Measurements from ENCODE around the gene MEF2B. TPM values are rescaled to one million over a fixed set of nuclear protein-coding genes. Genes with fewer than 3 reads are reported as not detected.
"Not testable (repeated sequence)": the region's sequence is repeated elsewhere in the genome, so short reads cannot be mapped to it uniquely, and the experiment has no call there.

MEF2B gene
- total RNA-seq, 1 donor from 2014 or later = not detected

DNA sequence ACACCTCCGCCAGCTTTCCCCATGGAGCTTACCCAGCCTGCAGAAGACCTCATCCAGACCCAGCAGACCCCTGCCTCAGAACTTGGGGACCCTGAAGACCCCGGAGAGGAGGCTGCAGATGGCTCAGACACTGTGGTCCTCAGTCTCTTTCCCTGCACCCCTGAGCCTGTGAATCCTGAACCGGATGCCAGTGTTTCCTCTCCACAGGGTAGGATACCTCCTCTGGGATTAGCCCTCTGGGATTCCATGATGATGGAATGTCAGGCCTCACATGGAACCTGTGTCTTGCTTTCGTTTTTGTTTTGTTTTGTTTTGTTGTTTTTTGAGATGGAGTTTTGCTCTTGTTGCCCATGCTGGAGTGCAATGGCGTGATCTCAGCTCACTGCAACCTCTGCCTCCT lies 23.9 kb upstream of the MEF2B start:
- no peak for DNase-seq (ENCODE audit: extremely low read depth, low read depth, low spot score)

DNA sequence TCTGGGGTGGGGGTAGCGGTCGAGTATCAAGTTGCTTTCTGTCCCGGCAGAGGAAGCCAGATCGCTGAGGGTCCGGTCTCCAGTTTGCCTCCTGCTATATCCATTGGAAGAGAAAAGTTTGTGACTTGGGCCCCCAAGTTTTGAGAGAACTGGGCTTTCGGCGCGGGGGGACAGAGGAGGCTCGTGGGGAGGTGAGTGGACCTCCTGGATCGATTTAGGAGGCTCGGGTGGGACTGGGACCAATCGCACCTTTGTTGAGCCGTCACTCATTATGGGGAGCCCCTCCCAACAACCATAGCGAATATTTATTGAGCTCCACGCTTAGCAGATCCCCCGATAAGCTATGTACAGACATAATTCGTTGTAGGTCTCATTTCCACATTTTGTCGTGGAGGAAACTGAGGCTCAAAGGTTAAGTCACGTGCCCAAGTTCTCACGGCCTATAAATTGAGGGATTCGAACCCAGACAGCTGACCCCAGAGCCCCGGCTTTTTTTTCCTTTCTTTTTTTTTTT lies 22.9 kb upstream of the MEF2B start:
- DNase-seq (ENCODE audit: extremely low read depth, low read depth, low spot score) = no peak

DNA sequence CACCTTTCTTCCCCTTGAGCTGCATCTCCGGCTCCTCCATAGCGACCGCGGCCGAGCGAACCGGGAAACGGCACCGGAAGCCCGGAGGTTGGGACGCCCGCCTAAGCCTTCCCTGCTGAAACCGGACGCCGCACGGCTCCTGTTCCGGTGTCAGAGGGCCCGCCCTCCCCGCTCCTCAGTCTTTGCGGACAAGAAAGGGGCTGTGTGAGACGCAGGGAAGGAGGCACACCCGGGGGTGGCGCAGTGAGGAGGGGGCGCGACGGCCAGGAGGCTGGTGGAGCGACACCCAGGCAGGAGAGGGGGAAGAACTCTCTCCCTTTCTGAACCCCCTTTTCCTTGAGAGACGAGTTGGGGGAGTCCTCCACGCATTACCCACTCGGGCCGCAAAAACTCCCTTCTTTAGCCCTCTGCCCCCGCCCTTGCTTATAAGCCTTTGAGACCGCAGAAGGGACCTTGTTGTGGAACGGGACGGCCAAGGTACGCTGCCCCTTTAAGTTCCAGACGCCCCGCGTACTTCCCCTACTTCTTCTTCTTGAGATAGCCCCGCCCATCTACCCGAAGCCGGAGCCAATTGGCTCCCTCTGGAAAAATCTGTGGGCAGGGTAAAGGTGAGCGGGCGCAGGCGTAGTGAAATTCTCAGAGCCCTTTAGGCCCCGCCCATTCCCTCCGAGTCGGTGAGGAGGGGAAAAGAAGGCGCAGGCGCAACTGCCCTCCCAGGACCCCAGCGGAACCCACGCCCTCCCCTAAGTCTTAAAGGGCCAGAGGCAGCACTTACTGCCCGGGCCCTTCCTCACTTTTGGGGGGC lies 22.2 kb upstream of the MEF2B start, which contains the start of the genes BORCS8 and RFXANK:
Gene BORCS8 (minus strand): TSS at position 75 of the 805 bp plus-strand sequence. CDS start 35 bp downstream, at position 40.
Gene RFXANK (plus strand): TSS at position 181 of the 805 bp plus-strand sequence. CDS start 1,689 bp downstream, outside the sequence.
- DNase-seq (ENCODE audit: extremely low read depth, low read depth, low spot score) = peak; percentile 94

DNA sequence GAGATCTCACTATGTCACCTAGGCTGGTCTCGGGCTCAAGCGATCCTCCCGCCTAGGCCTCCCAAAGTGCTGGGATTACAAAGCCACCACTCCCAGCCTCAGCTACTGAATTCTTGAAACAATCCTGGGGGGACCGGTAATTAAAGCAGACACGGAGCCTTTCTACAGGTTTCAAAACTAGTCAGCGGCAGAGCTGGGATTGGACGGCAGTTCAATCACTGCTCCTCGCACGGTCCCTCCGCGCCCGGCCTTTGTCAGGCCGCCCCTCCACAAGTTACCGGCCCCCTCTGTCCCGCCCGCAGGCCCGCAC lies 21.7 kb upstream of the MEF2B start:
- DNase-seq (ENCODE audit: extremely low read depth, low read depth, low spot score) = no peak

DNA sequence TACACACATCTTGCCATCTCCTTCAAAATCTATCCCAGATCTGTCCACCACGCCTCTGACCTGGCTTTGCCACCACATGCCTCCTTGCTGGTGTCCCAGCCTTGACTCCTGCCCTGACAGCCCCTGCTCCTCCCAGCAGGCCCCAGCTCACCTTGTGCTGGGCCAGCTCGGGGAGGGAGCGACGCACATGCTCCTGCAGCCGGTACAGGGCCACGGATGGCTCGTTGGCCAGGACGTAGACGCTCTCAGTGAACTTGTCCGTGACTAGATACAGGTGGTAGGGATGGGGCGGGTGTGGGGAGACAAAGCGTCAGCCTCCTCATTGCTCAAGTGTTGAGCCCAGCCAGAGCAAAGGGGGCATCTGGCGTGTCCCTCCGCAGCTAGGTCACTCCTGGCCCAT lies 16.7 kb upstream of the MEF2B start:
- no peak for DNase-seq (ENCODE audit: extremely low read depth, low read depth, low spot score)

DNA sequence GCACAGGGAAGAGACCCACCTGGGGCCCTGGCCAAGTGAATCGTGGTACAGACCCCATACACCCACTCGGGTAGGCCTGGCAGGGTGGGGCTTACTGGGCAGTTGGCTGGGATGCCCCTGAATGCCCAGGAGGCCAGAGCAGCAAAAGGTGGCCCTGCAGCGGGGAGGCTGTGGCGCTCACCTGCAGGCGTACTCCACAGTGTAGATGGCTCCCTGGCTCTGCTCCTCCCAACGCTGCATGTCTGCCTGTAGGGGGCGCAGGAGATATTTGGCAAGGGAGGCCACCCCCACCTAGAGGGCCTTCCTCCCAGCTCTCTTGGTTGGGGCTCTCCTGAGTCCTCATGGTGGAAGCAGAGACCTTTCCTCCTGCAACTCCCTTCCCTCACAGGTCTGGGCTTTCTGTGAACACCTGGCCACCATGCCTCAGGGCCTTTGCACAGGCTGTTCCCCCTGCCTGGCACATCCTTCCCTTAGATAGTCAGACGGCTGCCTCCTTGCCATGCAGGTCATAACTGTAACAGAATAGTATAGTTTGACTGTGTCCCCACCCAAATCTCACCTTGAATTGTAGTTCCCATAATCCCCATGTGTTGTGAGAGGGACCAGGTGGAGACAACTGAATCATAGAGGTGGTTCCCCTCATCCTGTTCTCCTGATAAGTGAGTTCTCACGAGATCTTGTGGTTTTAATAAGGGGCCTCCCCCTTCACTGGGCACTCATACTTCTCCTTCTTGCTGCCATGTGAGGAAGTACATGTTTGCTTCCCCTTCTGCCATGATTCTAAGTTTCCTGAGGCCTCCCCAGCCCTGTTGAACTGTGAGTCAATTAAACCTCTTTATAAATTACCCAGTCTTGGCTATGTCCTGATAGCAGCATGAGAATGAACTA lies 16.0 kb upstream of the MEF2B start:
- no peak for DNase-seq (ENCODE audit: extremely low read depth, low read depth, low spot score)

DNA sequence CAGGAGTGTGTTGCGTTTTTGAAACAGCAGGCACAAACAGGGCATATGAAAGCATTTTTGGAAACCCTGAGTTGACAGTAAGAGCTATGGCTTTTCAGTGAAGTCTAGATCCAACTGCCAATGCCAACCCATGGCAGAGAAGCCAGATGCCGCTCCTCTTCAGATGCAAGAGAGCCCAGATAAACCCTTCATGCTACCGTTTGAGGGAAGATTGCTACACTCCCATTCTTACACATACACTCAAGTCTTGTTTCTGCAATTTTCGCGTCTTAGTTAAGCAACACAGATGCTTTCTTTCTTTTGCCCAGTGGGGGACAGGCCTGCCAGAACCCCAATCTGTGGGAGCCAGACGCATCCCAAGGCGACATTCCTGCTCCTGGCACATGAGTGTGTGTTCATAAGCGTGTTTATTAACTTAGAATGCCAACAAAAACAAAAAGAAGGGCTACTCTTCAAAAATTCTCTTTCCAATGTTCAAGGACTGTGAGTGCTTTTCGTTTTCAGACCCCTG lies 11.5 kb upstream of the MEF2B start:
- no peak for DNase-seq (ENCODE audit: extremely low read depth, low read depth, low spot score)

DNA sequence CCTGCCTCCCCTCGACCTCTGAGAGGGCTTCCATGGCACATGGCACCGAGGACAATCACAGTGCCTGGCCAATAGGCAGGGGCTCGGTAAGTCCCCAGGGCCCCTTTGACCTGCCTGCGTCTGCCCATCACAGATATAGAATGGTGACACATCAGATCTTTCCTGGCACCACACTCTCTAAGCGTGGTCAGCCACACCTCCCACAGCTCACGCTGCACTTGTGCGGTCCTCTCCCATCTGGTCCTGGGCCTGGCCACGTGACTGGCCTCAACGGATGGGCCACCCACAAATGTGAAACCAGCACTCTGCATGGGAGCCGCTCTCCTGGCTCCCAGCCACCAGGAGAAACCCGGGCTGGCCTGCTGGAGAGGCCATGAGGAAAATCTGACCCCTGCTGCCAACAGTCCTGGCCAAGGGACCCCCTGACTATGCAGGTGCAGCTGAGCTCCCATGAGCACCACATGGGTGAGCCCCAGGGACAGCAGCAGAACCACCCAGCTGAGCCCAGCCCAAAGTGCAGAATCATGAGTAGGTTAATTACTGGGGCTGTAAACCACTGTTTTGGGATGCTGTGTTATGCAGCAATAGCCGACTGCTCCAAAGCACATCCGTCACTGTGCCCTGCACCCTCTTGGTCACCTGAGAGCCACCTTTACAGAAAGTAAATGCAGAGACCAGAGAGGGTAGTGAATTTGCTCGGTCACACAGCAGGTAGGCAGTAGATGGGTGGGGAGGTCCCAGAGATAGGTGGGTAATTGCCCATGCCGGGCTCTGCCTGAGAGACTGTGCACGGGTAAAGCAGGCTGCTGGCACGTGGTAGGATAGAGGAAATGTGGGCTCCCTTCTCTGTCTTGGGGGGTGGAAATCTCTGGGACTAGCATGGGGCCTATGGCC lies 9.7 kb upstream of the MEF2B start:
- DNase-seq (ENCODE audit: extremely low read depth, low read depth, low spot score) = no peak

DNA sequence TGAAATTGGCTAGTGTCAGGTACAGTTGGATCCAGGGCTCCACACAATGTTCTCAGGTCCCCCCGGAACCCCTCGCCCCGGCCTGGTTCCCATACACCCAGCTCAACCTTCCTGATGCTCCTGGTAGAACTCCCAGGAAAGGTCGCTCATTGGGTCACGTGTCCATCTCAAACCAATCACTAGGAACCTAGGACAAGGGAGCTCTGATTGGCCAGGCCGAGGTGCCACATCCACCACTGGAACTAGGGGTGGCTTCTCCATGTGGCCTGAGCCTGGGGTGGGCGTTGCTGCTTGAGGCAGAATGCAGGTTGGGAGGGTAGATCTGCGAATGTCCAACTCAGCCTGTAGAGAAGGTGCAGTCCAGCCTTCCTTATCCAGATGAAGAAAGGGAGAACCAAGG lies 6.9 kb upstream of the MEF2B start:
- no peak for DNase-seq (ENCODE audit: extremely low read depth, low read depth, low spot score)

DNA sequence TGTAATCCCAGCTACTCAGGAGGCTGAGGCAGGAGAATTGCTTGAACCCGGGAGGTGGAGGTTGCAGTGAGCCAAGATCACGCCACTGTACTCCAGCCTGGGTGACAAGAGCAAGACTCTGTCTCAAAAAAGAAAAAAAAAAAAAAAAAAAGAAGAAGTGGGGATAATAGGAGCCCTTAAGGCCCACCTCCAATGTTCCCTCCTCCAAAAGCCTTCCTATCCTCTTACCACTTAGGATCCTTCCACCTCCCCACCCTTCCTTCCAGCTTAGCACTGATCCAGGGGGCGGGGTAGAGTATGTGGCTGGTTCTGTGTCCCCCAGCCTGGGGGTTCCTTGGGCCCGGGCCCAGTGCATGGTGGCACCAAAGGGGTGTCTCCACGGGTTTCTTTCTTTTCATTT lies 3.2 kb upstream of the MEF2B start:
- not testable (repeated sequence) for DNase-seq (ENCODE audit: extremely low read depth, low read depth, low spot score)

DNA sequence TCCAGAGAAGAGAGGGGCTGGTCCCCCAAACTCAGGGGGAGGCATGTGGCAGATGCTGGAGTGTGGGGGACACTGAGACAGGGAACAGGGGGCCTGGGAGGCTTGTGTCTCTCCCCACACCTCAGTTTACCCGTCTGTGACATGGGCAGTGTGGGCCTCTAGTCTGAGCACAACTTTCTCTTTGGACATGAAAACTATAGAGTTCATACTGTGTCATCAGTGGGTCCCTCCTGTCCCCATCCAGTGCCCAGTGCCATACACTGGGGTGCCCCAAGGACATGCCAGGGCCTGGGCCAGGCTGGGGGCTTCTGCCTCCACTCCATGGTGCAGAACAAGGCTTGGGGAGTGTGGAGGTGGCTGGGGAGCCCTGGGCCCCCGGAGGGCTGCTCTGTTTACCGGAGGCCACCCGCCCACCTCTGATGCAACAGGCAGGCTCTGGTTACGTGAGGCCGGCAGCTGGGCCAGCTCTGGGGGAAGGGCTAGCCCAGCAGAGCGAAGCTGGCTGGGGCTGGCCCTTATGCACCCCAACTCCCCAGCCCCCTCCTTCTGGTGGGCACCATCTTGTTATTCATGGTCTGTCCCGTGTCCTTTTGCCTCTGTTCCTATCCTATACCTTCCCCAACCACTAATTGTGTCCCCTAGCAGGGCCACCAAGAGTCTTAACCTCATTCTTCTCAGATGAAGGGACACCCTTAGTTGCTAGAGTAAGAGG lies 1.9 kb upstream of the MEF2B start:
- no peak for DNase-seq (ENCODE audit: extremely low read depth, low read depth, low spot score)

DNA sequence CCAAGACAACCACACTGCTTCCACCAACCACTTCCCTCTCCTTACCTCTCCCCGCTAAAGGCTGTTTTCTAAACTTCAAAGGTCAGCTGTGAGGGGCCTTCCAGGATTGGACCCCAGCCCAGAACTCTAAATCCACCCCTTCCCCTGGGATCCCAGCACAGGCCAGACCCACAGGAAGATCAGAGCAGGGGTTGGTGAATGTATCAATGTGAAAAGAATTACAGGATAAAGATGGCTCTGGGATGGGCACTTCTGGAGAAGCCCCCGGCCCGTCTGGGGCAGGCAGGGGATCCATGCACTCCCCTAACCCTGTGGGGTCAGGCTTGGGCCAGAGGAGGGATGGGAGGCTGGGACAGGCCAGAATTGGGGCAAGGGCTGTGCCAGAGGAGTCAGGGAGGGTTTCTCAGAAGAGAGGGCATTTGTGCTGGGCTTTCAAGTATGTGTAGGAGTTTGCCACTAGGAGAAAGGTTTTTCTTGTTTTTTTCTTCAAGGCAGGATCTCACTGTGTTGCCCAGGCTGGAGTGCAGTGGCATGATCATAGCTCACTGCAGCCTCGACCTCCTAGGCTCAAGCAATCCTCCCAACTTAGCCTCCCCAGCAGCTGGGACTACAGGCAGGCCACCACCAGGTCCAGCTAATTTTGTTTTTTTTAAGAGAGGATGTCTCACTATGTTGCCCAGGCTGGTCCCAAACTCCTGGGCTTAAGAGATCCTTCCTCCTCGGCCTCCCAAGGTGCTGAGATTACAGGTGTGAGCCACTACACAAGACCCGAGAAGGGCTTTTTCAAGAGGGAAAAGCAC lies 1.0 kb upstream of the MEF2B start:
- no peak for DNase-seq (ENCODE audit: extremely low read depth, low read depth, low spot score)

DNA sequence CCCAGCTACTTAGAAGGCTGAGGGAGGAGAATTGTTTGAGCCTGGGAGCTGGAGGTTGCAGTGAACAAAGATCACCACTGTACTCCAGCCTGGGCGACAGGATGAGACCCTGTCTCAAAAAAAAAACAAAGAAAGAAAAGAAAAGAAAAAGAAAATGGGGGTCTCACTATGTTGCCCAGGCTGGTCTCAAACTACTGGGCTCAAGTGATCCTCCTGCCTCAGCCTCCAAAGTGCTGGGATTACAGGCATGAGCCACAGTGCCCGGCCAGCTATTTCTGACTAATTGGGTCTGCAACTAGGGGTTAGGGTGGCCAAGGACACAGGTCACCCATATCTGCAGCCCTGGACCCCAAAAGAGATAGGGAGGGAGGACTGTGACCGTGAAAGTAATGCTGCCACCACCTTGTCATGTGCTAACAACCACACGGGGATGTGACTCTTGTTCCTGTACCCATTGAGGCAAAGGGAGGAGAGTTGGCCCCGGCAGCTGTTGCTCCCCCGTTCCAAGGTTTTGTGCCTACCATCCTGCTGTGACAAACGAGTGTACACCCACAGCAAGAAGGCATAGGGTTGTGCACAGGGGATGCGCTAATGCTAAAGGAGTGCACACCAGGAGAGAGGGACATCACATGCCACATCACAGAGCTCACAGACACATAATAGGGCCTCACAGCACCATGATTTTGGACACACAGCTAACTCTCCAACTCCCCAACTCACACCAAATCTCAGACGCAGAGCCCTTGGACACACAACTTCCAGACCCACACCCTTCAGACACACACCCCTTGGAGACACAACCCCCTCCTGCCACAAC lies 619 bp downstream of the MEF2B start:
- no peak for DNase-seq (ENCODE audit: extremely low read depth, low read depth, low spot score)

DNA sequence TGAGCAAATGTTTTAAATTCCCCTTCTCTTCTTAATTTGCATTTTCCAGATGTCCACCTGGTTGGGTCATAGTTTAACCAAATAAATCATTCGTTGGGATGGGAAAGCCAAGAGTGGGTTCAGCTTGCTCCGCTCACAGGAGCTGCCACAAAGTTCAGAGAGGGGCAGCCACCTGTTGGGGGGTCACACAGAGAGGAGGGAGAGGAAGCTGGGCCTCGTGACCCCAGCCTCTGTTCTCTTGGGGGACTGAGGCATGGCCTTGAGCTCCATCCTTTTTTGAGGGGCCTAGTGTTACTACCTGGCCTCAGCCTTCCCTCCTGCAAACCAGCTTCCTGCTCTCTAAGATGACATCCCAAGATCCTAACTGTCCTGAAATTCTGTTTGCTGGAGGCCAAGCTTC lies 2.5 kb downstream of the MEF2B start:
- no peak for DNase-seq (ENCODE audit: extremely low read depth, low read depth, low spot score)

DNA sequence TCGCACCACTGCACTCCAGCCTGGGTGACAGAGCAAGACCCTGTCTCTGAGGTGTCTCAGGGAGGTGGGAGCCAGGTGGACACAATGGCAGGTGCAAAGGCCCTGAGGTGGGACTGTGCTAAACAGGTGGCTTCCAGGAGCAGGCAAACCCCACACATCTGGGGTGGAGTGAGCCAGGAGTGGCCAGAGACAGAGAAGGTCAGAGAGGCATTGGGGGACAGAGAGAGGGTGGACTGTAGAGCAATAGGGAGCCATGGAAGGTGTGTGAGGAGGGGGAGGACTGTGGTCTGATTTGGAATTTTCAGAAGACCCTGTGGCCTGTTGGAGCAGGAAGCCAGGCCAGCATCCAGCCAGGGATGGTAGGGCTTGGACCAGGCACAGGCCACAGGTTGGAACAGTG lies 4.7 kb downstream of the MEF2B start:
- DNase-seq (ENCODE audit: extremely low read depth, low read depth, low spot score) = no peak

DNA sequence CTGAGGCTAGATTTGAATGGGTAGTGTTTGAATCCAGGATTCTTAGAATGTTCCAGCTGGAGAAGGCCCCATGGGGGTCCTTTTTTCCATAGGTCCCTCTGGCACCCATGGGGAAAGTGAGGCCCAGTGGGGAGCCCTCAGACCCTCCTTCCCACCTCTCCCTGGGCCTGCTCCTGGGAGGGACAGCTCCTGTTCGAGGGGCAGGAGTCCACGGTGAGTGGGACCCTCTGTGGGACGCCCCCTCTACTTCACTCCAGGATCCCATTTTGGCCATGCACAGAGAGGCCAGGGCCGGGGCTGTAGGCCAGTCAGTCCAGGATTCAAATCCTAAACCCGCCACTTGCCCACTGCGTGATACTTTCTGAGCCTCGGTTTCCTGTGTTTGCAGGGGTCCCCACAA lies 7.6 kb downstream of the MEF2B start:
- DNase-seq (ENCODE audit: extremely low read depth, low read depth, low spot score) = no peak

DNA sequence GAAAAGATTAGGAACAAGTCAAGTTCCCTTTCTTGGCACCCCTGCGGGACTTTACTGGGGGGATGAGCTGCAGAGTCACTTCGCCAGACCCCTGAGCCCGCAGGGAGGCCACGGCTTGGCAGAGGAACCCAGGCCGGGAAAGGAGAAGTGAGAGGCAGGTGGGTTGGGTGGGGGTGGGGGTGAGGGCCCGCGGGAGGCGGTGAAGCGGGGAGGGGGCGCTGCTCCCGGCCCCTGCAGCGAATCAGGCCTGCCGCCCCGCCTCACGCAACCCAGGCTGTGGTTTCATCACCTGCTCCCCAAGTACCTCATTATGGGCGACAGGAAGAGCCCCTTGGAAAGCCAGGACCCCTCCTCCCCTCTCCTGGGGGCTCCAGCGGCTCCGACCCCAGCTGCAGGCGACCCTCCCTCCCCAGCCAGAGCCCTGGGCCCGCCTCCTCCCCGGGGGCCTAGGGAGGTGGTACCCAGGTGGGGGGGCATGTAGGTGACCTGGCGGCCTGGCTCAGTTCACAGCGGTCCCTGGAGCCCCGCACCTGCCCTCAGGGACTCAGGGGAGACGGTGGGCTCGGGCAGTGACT lies 9.5 kb downstream of the MEF2B start:
- no peak for DNase-seq (ENCODE audit: extremely low read depth, low read depth, low spot score)

DNA sequence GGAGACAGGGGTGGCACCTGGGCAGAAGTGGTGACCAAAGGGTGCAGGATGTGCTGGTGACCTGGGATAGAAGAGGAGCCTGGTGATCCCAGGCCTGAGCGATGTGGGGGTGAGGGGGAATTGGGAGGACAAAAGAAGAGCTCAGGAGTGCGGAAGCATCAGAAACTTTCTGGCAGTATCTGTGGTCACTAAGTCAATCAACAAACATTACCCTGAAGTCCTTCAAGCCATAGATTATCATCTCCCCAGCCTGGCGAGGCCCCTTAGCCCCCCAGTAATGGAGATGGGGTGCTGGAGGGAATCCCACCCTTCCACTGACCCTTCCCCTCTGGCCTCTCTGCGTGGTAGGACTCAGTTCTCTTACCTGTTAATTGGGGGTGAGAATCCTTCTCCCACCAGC lies 10.5 kb downstream of the MEF2B start:
- DNase-seq (ENCODE audit: extremely low read depth, low read depth, low spot score) = no peak
